HG03469 (cell line): Measurements from ENCODE around the gene DISC1.

Experiments
- ATAC-seq: cut with Tn5 transposase; IDR thresholded peaks from one replicate; pipeline ENCODE4 v1.9.1; 2021; ENCODE audit warnings: mild to moderate bottlenecking, moderate library complexity, moderate number of reproducible peaks; ENCODE audit not compliant: unreplicated experiment

Gene DISC1

GRCh38 chr1:231921646-231922345, 295.2 kb downstream of the DISC1 start:
- no peak for ATAC-seq

GRCh38 chr1:231923491-231924041, 297.0 kb downstream of the DISC1 start:
- no peak for ATAC-seq

- no peak for ATAC-seq
These were observed 297.6 kb downstream of the DISC1 start for GRCh38 chr1:231924180-231924579.

- no peak for ATAC-seq
These were observed 299.3 kb downstream of the DISC1 start for GRCh38 chr1:231925864-231926263.

GRCh38 chr1:231926340-231926739, 299.8 kb downstream of the DISC1 start:
- ATAC-seq: no peak

GRCh38 chr1:231926933-231927332, 300.3 kb downstream of the DISC1 start:
- no peak for ATAC-seq

- no peak for ATAC-seq
These were observed 300.8 kb downstream of the DISC1 start for GRCh38 chr1:231927431-231927830.

- no peak for ATAC-seq
These were observed 302.7 kb downstream of the DISC1 start for GRCh38 chr1:231929311-231929710.

- ATAC-seq: no peak
These were observed 303.8 kb downstream of the DISC1 start for GRCh38 chr1:231930257-231930947.

- ATAC-seq: no peak
These were observed 304.6 kb downstream of the DISC1 start for GRCh38 chr1:231931146-231931545.

GRCh38 chr1:231931846-231932454, 305.4 kb downstream of the DISC1 start:
- ATAC-seq: no peak

GRCh38 chr1:231933711-231934626, 307.4 kb downstream of the DISC1 start:
- ATAC-seq: no peak

GRCh38 chr1:231934797-231935196, 308.2 kb downstream of the DISC1 start:
- ATAC-seq: no peak

- ATAC-seq: no peak
These were observed 309.3 kb downstream of the DISC1 start for GRCh38 chr1:231935856-231936255.

- no peak for ATAC-seq
These were observed 310.6 kb downstream of the DISC1 start for GRCh38 chr1:231936983-231937775.

GRCh38 chr1:231938211-231938610, 311.6 kb downstream of the DISC1 start:
- ATAC-seq: no peak

GRCh38 chr1:231938711-231939110, 312.1 kb downstream of the DISC1 start:
- no peak for ATAC-seq

GRCh38 chr1:231939118-231939517, 312.5 kb downstream of the DISC1 start:
- ATAC-seq: no peak

- no peak for ATAC-seq
These were observed 313.5 kb downstream of the DISC1 start for GRCh38 chr1:231940116-231940515.

- no peak for ATAC-seq
These were observed 314.1 kb downstream of the DISC1 start for GRCh38 chr1:231940701-231941100.
